Erythroblast (primary cell): ENCODE measurements around the gene HOXD9.

Experiments used
- GATA1 ChIP-seq: IDR thresholded peaks from 2 replicates; pipeline ENCODE4 v1.6.1; 2011; ENCODE audit warnings: low read depth, mild to moderate bottlenecking, control low read depth, low read length, moderate library complexity
- POLR2A ChIP-seq: IDR thresholded peaks from 2 replicates; pipeline ENCODE4 v1.6.1; 2011; ENCODE audit warnings: mild to moderate bottlenecking, low read length

DNA sequence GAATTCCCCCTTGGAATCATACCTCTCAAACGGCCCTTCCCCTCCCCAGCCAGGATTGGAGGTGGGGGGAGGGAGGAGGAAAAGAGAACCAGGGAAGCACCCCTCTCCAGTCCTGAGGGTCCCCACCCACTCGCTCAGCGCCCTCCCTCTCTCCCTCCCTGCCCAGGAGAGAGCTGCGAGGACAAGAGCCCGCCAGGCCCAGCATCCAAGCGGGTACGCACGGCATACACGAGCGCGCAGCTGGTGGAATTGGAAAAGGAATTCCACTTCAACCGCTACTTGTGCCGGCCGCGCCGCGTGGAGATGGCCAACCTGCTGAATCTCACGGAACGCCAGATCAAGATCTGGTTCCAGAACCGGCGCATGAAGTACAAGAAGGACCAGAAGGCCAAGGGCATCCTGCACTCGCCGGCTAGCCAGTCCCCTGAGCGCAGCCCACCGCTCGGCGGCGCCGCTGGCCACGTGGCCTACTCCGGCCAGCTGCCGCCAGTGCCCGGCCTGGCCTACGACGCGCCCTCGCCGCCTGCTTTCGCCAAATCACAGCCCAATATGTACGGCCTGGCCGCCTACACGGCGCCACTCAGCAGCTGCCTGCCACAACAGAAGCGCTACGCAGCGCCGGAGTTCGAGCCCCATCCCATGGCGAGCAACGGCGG lies 49.0 kb downstream of the HOXD9 start:
- no peak for TF ChIP-seq POLR2A
- no peak for TF ChIP-seq GATA1
